ENCODE measurements around the gene PHTF1.
"Not testable (repeated sequence)": the region's sequence is repeated elsewhere in the genome, so short reads cannot be mapped to it uniquely, and the experiment has no call there.

PHTF1 gene

GRCh38 chr1:113779542-113779941 lies 20.3 kb upstream of the PHTF1 start:
- no peak for DNase-seq (ENCODE audit: low read depth in 2 of 2, low spot score in 1 of 2)

DNA sequence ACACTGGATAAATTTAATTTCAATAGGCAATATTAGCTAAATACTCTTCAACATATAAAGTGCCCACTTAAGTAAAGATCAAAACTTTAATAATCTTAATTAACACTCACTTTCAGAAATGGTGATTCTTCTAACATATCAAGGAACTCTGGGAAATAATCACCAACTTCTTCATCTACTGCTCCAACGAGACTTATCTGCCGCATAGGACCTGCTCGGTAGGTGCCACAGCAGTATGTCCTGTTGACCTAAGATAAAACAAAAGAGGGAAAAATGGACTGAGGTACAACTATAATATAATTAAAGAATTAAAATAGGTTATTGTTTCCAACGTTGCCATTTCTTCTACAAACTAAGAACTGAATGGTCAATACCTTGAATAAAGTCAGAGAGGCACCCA lies 18.3 kb upstream of the PHTF1 start:
- no peak for DNase-seq (ENCODE audit: low read depth in 2 of 2, low spot score in 1 of 2)

DNA sequence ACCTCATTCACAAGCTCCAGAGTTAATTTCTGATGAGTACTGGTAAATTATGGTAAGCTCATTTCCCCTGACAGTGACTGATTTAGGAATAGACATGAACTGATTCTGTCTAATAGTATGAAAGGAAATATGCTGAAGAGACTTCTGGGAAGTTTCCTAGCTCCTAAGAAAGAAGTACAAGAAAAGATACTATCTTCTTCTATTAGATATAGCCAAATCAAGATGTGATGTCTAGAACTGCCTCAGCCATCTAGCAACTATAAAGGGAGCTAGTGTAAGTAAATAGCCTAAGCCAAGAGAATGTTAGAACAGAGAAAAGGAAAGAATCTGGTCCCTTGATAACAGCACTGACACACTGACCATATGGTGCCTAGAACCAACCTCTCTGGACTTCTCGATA lies 10.7 kb upstream of the PHTF1 start:
- no peak for DNase-seq (ENCODE audit: low read depth in 2 of 2, low spot score in 1 of 2)

GRCh38 chr1:113769601-113769970 lies 10.3 kb upstream of the PHTF1 start:
- DNase-seq (ENCODE audit: low read depth in 2 of 2, low spot score in 1 of 2): no peak

DNA sequence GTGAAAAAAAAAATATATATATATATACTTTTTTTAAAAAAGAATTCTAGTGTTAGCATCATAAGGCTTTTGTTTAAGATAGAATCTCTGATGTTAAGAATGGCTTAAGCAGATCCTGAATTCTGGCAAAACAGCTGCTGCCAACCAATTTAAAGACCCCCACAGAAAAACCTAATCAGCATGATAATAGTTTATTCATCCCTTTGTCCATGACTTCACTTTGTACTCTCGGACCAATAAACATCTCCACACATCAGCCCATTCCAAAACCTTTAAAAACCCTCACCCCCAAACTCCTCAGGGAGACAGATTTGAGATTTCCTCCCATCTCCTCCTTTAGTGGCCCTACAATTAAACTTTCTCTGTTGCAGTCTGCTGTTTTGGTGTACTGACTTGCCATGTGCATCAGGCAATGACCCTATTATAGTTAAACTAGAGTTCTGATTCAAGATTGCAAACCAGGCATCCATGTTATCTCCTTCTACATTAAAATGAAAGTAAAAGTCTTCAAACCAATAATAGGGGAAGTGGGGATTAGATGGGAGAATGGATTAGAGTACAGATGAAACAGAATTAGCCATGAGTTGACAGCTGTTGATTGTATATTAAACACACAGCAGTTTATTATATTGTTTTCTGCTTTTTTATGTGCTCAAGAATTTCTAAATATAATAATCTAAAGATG lies 9.8 kb upstream of the PHTF1 start:
- DNase-seq (ENCODE audit: low read depth in 2 of 2, low spot score in 1 of 2): no peak

DNA sequence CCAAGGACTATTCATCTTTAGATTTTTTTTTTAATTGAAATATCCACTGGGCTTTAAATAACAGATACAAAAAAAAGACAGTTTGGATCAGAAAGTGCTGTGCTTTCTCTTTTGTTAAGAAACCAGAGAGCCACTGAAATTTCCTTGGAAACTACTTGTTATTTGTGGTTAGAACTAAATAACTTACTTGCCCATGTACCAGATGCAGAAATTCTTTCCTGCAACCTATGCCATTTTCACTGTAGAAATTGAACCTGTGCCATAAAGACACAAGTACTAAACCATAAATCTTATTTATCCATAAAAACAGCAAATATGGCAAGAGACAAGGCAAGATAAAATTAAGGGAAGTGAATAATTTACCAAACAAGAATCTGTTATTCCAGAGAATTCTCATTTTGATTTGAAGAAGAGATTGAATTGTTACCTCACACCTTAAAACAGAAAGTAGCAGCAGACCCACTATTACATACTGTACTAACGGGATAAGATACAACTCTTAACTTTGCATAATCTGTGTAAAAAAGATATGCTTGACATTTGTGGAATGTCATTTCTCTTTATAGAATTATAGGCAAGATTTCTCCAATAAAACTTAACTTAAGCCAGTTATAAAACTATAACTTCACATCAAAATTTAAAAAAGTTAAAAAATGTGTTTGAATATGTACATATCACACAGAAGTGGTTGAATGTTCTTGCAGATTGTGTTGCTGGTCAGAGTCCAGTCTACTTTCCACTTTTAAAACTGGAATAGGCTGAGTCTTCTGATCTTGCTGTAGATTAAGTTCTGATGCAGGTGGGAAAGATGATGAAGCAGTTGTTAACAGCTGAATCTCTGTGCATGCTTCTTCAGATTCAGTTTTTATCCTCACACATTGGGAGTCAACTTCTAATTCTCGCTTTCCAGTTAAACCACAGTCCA lies 6.3 kb upstream of the PHTF1 start:
- DNase-seq (ENCODE audit: low read depth in 2 of 2, low spot score in 1 of 2): no peak

- no peak for DNase-seq (ENCODE audit: low read depth in 2 of 2, low spot score in 1 of 2)
These were observed 4.4 kb upstream of the PHTF1 start for GRCh38 chr1:113763661-113764060.

- no peak for DNase-seq (ENCODE audit: low read depth in 2 of 2, low spot score in 1 of 2)
These were observed 2.7 kb upstream of the PHTF1 start for GRCh38 chr1:113761937-113762336.

DNA sequence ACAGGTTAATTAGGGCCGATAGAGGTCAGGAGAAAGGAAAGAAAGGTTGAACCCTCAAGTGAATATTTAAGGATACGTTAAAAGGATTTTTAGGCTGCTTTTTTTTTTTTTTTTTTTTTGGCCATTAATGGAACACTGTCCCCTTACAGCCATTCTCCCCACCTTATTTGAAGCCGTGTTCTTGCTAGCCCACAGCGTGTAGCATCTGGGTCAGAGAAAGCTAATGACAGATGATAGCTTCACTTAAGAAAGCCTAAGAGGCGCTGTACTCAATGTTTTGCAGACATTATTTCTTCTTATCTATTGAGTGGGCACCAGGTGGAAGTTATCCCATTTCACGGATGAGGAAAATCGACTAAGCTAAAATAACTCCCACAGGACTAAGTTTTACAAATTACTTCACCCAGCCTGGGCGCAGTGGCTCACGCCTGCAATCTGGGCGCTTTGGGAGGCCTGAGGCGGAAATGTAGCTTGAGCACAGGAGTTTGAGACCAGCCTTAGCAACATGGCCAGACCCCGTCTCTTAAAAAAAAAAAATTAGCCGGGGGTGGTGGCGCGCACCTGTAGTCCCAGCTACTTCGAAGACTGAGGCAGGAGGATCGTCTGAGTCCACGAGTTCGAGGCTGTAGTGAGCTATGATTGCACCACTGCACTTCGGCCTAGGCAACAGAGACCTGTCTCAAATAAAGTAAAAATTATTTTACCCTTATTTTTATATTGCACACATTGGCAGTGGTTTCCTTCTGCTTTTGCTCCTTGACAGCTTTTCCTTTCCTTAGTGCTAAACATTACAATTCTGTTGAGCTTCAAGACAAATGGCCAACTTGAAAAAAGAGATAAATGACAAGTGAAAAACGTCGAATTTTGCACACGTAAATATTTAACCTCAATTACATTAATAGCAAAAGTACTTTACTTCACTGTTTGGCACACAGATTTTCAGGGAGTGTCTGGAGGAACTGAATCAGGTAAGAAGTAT lies 1.1 kb upstream of the PHTF1 start:
- DNase-seq (ENCODE audit: low read depth in 2 of 2, low spot score in 1 of 2): no peak

GRCh38 chr1:113758631-113759332 lies 504 bp downstream of the PHTF1 start:
- DNase-seq (ENCODE audit: low read depth in 2 of 2, low spot score in 1 of 2): no peak

GRCh38 chr1:113756461-113756860 lies 2.8 kb downstream of the PHTF1 start:
- no peak for DNase-seq (ENCODE audit: low read depth in 2 of 2, low spot score in 1 of 2)

GRCh38 chr1:113753333-113753732 lies 6.0 kb downstream of the PHTF1 start:
- DNase-seq (ENCODE audit: low read depth in 2 of 2, low spot score in 1 of 2): not testable (repeated sequence)

GRCh38 chr1:113751516-113751915 lies 7.8 kb downstream of the PHTF1 start:
- no peak for DNase-seq (ENCODE audit: low read depth in 2 of 2, low spot score in 1 of 2)

DNA sequence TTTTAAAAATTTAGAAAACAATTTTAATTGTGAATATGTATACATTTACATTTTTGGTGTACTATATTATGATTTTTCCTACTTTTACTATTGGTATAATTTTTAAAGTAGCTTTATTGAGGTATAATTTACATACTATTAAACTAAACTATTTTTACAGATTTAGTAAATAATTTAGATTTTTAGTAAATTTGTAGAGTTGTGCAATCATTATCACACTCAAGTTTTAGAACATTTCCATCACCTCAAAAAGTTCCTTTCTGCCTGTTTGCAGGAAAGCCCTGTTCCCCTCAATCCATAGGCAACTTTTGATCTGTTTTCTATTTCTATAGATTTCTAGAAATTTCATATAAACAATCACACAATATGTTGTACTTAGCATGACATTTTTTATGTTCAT lies 8.2 kb downstream of the PHTF1 start:
- no peak for DNase-seq (ENCODE audit: low read depth in 2 of 2, low spot score in 1 of 2)

- no peak for DNase-seq (ENCODE audit: low read depth in 2 of 2, low spot score in 1 of 2)
These were observed 9.9 kb downstream of the PHTF1 start for GRCh38 chr1:113749402-113749801.

DNA sequence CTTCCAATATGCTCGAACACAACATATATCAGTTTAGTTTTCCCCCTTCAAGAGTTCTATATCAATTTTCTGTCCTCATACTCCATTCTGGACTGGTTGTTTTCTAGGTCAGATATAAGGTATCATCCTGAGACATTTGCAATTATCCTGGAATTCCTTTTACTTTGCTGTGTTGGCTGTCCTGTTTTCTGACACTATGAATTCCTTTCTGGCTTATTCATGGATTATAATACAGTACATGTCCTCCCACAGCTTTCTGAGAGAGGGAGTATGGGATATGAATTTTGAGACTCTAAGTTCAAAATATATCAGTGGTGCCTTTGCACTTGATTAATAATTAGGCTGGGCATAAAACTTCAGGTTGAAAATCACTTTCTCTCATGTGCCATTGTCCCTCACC lies 11.9 kb downstream of the PHTF1 start:
- DNase-seq (ENCODE audit: low read depth in 2 of 2, low spot score in 1 of 2): no peak

GRCh38 chr1:113745425-113745824 lies 13.9 kb downstream of the PHTF1 start:
- DNase-seq (ENCODE audit: low read depth in 2 of 2, low spot score in 1 of 2): no peak

GRCh38 chr1:113744114-113744513 lies 15.2 kb downstream of the PHTF1 start:
- no peak for DNase-seq (ENCODE audit: low read depth in 2 of 2, low spot score in 1 of 2)

DNA sequence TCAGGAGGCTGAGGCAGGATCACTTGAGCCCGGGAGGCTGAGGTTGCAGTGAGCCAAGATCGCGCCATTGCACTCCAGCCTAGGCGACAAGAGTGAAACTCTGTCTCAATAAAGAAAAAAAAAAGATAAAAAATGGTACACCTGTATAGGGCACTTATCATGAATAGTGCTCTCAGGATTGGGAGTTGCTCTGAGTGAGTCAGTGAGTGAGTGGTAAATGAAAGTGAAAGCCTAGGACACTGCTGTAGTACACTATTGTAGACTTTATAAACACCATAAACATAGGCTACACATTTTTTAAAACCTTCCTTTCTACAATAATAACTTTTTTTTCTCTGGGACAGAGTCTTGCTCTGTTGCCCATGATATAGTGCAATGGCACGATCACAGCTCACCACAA lies 16.8 kb downstream of the PHTF1 start:
- no peak for DNase-seq (ENCODE audit: low read depth in 2 of 2, low spot score in 1 of 2)

DNA sequence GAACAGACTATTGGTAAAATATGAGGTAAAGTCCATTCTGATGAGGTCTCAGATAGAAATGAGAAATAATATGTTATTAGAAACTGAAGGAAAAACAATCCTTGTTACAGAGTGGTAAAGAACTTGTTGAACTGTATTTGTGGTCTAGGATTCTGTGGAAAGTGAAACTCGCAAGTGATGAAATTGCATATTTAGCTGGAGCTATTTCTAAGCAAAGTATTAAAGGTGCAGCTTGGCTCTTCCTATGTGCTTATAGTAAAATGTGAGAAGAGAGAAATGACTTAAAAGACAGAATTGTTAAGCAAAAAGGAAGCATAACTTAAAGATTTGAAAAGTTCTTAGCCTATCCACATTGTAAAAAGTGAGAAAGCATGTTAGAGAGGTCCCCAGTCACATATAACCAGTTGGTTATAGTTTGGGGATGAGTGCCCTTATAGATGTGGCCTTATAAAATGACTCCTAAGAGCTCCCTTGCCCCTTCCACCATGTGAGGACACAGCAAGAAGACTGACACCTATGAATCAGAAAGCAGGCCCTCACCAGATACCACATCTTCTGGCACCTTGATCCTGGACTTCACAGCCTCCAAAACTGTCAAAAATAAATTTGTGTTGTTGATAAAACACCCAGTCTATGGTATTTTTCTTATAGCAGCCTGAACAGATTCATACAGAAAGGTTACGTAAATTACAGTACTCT lies 24.8 kb downstream of the PHTF1 start:
- no peak for DNase-seq (ENCODE audit: low read depth in 2 of 2, low spot score in 1 of 2)

Measured in stimulated activated CD8-positive, alpha-beta memory T cell treated with anti-CD3 and anti-CD28 coated beads, Interleukin-4, amount 100 ng/mL, for 4 hours (primary cell).